ENCODE results near the gene IL36RN.

IL36RN gene

GRCh38 chr2:113058998-113059960 lies at the start of gene IL36RN:
TSS of gene IL36RN (plus strand) at chr2:113059198. CDS start at chr2:113059439, 241 bp downstream.
- TF ChIP-seq CTCF (IDR thresholded peaks at IDR 0.05) = no peak

- no peak for TF ChIP-seq CTCF (IDR thresholded peaks at IDR 0.05)
Measured at GRCh38 chr2:113009622-113010021, 49.4 kb upstream of the IL36RN start.

GRCh38 chr2:113010088-113010487 lies 48.9 kb upstream of the IL36RN start:
- no peak for TF ChIP-seq CTCF (IDR thresholded peaks at IDR 0.05)

GRCh38 chr2:113011108-113011507 lies 47.9 kb upstream of the IL36RN start:
- no peak for TF ChIP-seq CTCF (IDR thresholded peaks at IDR 0.05)

- no peak for TF ChIP-seq CTCF (IDR thresholded peaks at IDR 0.05)
Measured at GRCh38 chr2:113012436-113013335, 46.3 kb upstream of the IL36RN start.

GRCh38 chr2:113013336-113013661 lies 45.7 kb upstream of the IL36RN start:
- TF ChIP-seq CTCF (IDR thresholded peaks at IDR 0.05) = no peak

GRCh38 chr2:113014067-113014466 lies 44.9 kb upstream of the IL36RN start:
- no peak for TF ChIP-seq CTCF (IDR thresholded peaks at IDR 0.05)
